Liver (tissue), 9 donors: ENCODE data around the gene MTM1. TPM values are rescaled to one million over a fixed set of nuclear protein-coding genes. Genes with fewer than 3 reads are reported as not detected.

ENCODE experiments used
- DNase-seq: peaks from one replicate; pipeline ENCODE4 v3.0.0-alpha.2; 2017; ENCODE audit warnings: low spot score
- H3K27ac ChIP-seq, 2 donors: one replicate each; pipeline ENCODE4 v1.7.0; 2013; ENCODE audit warnings: inconsistent platforms in 2 of 2, low read length in 2 of 2, control low read depth in 1 of 2, low read depth in 1 of 2, mild to moderate bottlenecking in 1 of 2
- H3K27me3 ChIP-seq, 4 donors: one replicate each; pipeline versions ENCODE4 v1.6.1 to v1.7.0; 2013; ENCODE audit warnings: low read length in 3 of 4, inconsistent platforms in 1 of 4, mild to moderate bottlenecking in 1 of 4, moderate library complexity in 1 of 4; ENCODE audit not compliant: control insufficient read depth in 4 of 4, insufficient read depth in 4 of 4
- H3K36me3 ChIP-seq, 4 donors: one replicate each; pipeline versions ENCODE4 v1.6.1 to v1.7.0; 2013; ENCODE audit warnings: low read length in 3 of 4, mild to moderate bottlenecking in 3 of 4, low read depth in 1 of 4, moderate library complexity in 1 of 4; ENCODE audit not compliant: control insufficient read depth in 4 of 4, insufficient read depth in 3 of 4
- H3K4me1 ChIP-seq, 4 donors: one replicate each; pipeline versions ENCODE4 v1.6.1 to v1.7.0; 2013; ENCODE audit warnings: low read length in 3 of 4, mild to moderate bottlenecking in 3 of 4, moderate library complexity in 1 of 4; ENCODE audit not compliant: control insufficient read depth in 4 of 4, insufficient read depth in 4 of 4
- H3K4me3 ChIP-seq, 3 donors: one replicate each; pipeline versions ENCODE4 v1.6.1 to v1.7.0; 2013; ENCODE audit warnings: low read length in 3 of 3, control low read depth in 1 of 3, low read depth in 1 of 3, mild to moderate bottlenecking in 1 of 3
- H3K9ac ChIP-seq, 2 donors: one replicate each; pipeline ENCODE4 v1.7.0; 2013; ENCODE audit warnings: low read length in 2 of 2, mild to moderate bottlenecking in 2 of 2, moderate library complexity in 2 of 2, control low read depth in 1 of 2, low read depth in 1 of 2
- H3K9me3 ChIP-seq, 4 donors: one replicate each; pipeline versions ENCODE4 v1.6.1 to v1.7.0; 2013; ENCODE audit warnings: low read length in 3 of 4; ENCODE audit not compliant: control insufficient read depth in 4 of 4
- EGR1 ChIP-seq, 2 donors: IDR thresholded peaks; 2 replicates each; pipeline ENCODE4 v1.6.1; 2016 to 2018; ENCODE audit warnings: antibody characterized with exemption in 2 of 2, low read depth in 2 of 2
- FOXA2 ChIP-seq: IDR thresholded peaks from 2 replicates; pipeline ENCODE4 v1.6.1; 2016; ENCODE audit warnings: antibody characterized with exemption
- GABPA ChIP-seq, 2 donors: IDR thresholded peaks in 1 of 2; conservative IDR thresholded peaks in 1 of 2; 2 replicates each; pipeline ENCODE4 v1.6.1; 2016; ENCODE audit warnings: antibody characterized with exemption in 2 of 2, mild to moderate bottlenecking in 1 of 2, moderate library complexity in 1 of 2
- HNF4G ChIP-seq: IDR thresholded peaks from 2 replicates; pipeline ENCODE4 v1.6.1; 2016; ENCODE audit warnings: antibody characterized with exemption
- NR2F2 ChIP-seq: IDR thresholded peaks from 2 replicates; pipeline ENCODE4 v1.6.1; 2016; ENCODE audit warnings: antibody characterized with exemption
- RAD21 ChIP-seq, 2 donors: IDR thresholded peaks; 2 replicates each; pipeline ENCODE4 v1.6.1; 2016; ENCODE audit warnings: antibody characterized with exemption in 2 of 2, mild to moderate bottlenecking in 2 of 2
- RXRA ChIP-seq, 2 donors: IDR thresholded peaks; 2 replicates each; pipeline ENCODE4 v1.6.1; 2017 to 2018; ENCODE audit warnings: antibody characterized with exemption in 2 of 2, mild to moderate bottlenecking in 1 of 2
- SP1 ChIP-seq: IDR thresholded peaks from 2 replicates; pipeline ENCODE4 v1.6.1; 2018; ENCODE audit warnings: antibody characterized with exemption, mild to moderate bottlenecking
- TAF1 ChIP-seq: conservative IDR thresholded peaks from 2 replicates; pipeline ENCODE4 v1.6.1; 2016; ENCODE audit warnings: antibody characterized with exemption, mild to moderate bottlenecking
- YY1 ChIP-seq: IDR thresholded peaks from 2 replicates; pipeline ENCODE4 v1.6.1; 2016; ENCODE audit warnings: antibody characterized with exemption, mild to moderate bottlenecking
- WGBS: extraction: QIAGEN DNeasy Blood & Tissue Kit; methylation state at CpG from one replicate; pipeline ENCODE4 v1.1.7; 2013; 5-methylcytosine and 5-hydroxymethylcytosine counted together
- polyA plus RNA-seq, 2 donors: library from polyadenylated mRNA; stranded (reverse) in 1 of 2; unstranded in 1 of 2; fragments of 200-250 nt in 1 of 2; fragments of >200 nt in 1 of 2; fragmentation: Nextera tagmentation in 1 of 2; extraction: Ambion mirVana in 1 of 2; gene quantifications; one replicate each; pipeline versions ENCODE4 v1.2.1 to v1.2.3, GENCODE V29; 2013 to 2015
- total RNA-seq, 2 donors: library from RNA; depleted of rRNA; stranded (reverse); fragments of >200 nt; gene quantifications; one replicate each; pipeline ENCODE4 v1.2.3, GENCODE V29; 2014
- TF ChIP-seq, protein P1 (sequence below): IDR thresholded peaks from 2 replicates; pipeline ENCODE4 v1.6.1; 2016; ENCODE audit warnings: antibody characterized with exemption
- TF ChIP-seq, protein P2 (sequence below): IDR thresholded peaks from 2 replicates; pipeline ENCODE4 v1.6.1; 2016; ENCODE audit warnings: antibody characterized with exemption
- TF ChIP-seq, protein P3 (sequence below): fragments of 150-350 bp; IDR thresholded peaks from 2 replicates; pipeline ENCODE4 v1.5.1; 2017; ENCODE audit warnings: improper control_type of control experiment, low read depth, low read length; ENCODE audit not compliant: missing input control
- TF ChIP-seq, protein P4 (sequence below): IDR thresholded peaks from 2 replicates; pipeline ENCODE4 v1.6.1; 2016; ENCODE audit warnings: antibody characterized with exemption, mild to moderate bottlenecking
- TF ChIP-seq, protein P5 (sequence below): IDR thresholded peaks from 2 replicates; pipeline ENCODE4 v1.6.1; 2016; ENCODE audit warnings: antibody characterized with exemption
- donor health status: healthy.
- donor health status: healthy.
- donor health status: healthy.
- donor health status: healthy.
- donor health status: healthy.

MTM1 gene
- total and polyA plus RNA-seq, 4 donors: 5.9 to 21.2 (median 11.4) TPM

DNA sequence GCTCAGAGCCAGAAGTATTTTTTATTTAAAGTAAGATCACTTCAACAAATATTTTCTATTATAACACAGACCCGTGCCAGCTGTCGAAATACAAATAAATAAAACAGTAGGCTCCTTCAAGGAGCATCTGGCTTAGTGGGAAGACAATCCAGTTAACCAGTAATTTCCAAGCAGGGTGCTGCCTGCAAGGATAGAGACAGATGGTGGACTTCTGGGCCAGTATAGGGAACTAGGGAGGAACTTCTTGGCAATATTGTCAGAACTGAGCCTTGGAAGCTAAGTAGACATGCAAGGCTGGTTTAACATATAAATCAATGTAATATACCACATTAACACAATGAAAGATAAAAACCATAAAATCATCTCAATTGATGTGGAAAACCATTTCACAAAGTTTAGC, 107.8 kb downstream of the MTM1 start:
- H3K27ac ChIP-seq: no peak overlapping the region
- TF ChIP-seq, protein P1, sequence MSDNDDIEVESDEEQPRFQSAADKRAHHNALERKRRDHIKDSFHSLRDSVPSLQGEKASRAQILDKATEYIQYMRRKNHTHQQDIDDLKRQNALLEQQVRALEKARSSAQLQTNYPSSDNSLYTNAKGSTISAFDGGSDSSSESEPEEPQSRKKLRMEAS: no peak
- TF ChIP-seq RXRA (IDR thresholded peaks at IDR 0.05) (no peak), EGR1 (IDR thresholded peaks at IDR 0.05; ENCODE audit: low read depth in 2 of 2) (no peak), TAF1 (no peak), RAD21 (IDR thresholded peaks at IDR 0.05) (no peak), HNF4G (no peak), SP1 (no peak), NR2F2 (no peak), FOXA2 (no peak)
- TF ChIP-seq, protein P2, sequence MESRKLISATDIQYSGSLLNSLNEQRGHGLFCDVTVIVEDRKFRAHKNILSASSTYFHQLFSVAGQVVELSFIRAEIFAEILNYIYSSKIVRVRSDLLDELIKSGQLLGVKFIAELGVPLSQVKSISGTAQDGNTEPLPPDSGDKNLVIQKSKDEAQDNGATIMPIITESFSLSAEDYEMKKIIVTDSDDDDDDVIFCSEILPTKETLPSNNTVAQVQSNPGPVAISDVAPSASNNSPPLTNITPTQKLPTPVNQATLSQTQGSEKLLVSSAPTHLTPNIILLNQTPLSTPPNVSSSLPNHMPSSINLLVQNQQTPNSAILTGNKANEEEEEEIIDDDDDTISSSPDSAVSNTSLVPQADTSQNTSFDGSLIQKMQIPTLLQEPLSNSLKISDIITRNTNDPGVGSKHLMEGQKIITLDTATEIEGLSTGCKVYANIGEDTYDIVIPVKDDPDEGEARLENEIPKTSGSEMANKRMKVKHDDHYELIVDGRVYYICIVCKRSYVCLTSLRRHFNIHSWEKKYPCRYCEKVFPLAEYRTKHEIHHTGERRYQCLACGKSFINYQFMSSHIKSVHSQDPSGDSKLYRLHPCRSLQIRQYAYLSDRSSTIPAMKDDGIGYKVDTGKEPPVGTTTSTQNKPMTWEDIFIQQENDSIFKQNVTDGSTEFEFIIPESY: no peak
- TF ChIP-seq, protein P3, sequence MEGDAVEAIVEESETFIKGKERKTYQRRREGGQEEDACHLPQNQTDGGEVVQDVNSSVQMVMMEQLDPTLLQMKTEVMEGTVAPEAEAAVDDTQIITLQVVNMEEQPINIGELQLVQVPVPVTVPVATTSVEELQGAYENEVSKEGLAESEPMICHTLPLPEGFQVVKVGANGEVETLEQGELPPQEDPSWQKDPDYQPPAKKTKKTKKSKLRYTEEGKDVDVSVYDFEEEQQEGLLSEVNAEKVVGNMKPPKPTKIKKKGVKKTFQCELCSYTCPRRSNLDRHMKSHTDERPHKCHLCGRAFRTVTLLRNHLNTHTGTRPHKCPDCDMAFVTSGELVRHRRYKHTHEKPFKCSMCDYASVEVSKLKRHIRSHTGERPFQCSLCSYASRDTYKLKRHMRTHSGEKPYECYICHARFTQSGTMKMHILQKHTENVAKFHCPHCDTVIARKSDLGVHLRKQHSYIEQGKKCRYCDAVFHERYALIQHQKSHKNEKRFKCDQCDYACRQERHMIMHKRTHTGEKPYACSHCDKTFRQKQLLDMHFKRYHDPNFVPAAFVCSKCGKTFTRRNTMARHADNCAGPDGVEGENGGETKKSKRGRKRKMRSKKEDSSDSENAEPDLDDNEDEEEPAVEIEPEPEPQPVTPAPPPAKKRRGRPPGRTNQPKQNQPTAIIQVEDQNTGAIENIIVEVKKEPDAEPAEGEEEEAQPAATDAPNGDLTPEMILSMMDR: no peak
- WGBS: 73% methylated on average over 2 of the region's 2 CpGs

DNA sequence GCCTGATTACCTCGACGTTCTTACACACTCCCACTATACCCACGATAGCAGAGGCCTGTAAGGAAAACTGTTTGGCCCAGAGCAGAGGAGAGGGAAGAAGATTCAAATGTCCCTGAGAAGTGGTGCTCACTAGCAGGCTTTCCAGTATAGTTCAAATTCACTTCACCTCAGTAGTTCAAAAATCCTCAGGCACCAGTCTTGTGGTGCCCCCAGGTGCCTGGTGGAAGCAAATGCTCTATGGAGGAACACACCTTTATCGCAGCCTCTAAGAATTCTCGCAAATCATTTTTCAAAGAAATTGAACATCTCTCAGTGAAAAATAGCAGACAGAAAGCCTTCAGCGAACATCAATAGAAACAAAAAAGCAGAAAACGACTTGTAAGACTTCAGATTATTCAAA, 112.6 kb downstream of the MTM1 start:
- Histone ChIP-seq H3K27me3 (no peaks in the 10 kb centered on the region), H3K4me1 (no peaks in the 10 kb centered on the region), H3K9ac (no peak overlapping the region), H3K36me3 (no peaks in the 10 kb centered on the region), H3K27ac (no peak overlapping the region), H3K9me3 (no peaks in the 10 kb centered on the region), H3K4me3 (no peak overlapping the region)
- TF ChIP-seq RAD21 (IDR thresholded peaks at IDR 0.05) (peak; percentile 77), HNF4G (no peak)
- TF ChIP-seq, protein P3: peak; percentile 48
- no peak for DNase-seq
- 40% methylated on average over 7 of the region's 7 CpGs for WGBS

More for the DNA sequence above, 107.8 kb downstream of the MTM1 start:
- Histone ChIP-seq H3K9ac (no peak overlapping the region), H3K36me3 (peaks cover 0 to 2% (median under 1%) of the 10 kb centered on the region in 4 donors), H3K9me3 (no peaks in the 10 kb centered on the region), H3K4me1 (no peaks in the 10 kb centered on the region), H3K4me3 (no peak overlapping the region), H3K27me3 (peaks cover 0 to 3% (median 0%) of the 10 kb centered on the region in 4 donors)
- DNase-seq: no peak

DNA sequence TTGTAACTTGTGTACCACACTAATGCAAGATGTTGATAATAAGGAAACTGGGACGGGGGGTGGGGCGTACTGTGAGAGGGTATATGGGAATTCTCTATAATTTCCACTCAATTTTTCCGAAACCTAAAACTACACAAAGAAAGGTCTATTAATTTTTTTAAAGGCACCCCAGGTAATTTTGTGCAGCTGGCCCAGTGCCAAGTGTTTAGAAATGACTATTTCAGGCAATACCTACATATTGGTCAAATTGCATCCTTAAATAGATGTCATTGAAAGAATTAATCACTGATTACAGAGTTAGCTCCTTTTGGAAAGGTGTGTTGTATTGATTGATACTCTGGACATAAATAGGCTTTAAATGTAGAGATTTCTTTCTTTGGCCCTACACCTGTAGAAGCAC, 114.7 kb downstream of the MTM1 start:
- no peaks in the 10 kb centered on the region for H3K27me3 ChIP-seq
- no peaks in the 10 kb centered on the region for H3K36me3 ChIP-seq
- no peak overlapping the region for H3K27ac ChIP-seq
- 66% methylated on average over 3 of the region's 3 CpGs for WGBS
- no peak for DNase-seq
- no peaks in the 10 kb centered on the region for H3K4me1 ChIP-seq
- H3K4me3 ChIP-seq: no peak overlapping the region
- no peak overlapping the region for H3K9ac ChIP-seq
- no peaks in the 10 kb centered on the region for H3K9me3 ChIP-seq
- TF ChIP-seq, protein P4, sequence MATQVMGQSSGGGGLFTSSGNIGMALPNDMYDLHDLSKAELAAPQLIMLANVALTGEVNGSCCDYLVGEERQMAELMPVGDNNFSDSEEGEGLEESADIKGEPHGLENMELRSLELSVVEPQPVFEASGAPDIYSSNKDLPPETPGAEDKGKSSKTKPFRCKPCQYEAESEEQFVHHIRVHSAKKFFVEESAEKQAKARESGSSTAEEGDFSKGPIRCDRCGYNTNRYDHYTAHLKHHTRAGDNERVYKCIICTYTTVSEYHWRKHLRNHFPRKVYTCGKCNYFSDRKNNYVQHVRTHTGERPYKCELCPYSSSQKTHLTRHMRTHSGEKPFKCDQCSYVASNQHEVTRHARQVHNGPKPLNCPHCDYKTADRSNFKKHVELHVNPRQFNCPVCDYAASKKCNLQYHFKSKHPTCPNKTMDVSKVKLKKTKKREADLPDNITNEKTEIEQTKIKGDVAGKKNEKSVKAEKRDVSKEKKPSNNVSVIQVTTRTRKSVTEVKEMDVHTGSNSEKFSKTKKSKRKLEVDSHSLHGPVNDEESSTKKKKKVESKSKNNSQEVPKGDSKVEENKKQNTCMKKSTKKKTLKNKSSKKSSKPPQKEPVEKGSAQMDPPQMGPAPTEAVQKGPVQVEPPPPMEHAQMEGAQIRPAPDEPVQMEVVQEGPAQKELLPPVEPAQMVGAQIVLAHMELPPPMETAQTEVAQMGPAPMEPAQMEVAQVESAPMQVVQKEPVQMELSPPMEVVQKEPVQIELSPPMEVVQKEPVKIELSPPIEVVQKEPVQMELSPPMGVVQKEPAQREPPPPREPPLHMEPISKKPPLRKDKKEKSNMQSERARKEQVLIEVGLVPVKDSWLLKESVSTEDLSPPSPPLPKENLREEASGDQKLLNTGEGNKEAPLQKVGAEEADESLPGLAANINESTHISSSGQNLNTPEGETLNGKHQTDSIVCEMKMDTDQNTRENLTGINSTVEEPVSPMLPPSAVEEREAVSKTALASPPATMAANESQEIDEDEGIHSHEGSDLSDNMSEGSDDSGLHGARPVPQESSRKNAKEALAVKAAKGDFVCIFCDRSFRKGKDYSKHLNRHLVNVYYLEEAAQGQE: no peak
- TF ChIP-seq GABPA (IDR thresholded peaks at IDR 0.05 in 1 of 2, conservative IDR thresholded peaks at IDR 0.05 in 1 of 2) (no peak), TAF1 (no peak), NR2F2 (no peak), YY1 (no peak)
- TF ChIP-seq, protein P2: no peak
- TF ChIP-seq, protein P5, sequence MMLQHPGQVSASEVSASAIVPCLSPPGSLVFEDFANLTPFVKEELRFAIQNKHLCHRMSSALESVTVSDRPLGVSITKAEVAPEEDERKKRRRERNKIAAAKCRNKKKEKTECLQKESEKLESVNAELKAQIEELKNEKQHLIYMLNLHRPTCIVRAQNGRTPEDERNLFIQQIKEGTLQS: no peak
